SKM-1 treated with dmso at 0.1 percent for 144 hours (cell line): ENCODE results near the gene RAB7B.

Experiments
- DNase-seq: peaks from one replicate; lab custom pipeline; 2025; ENCODE audit not compliant: unreplicated experiment; lab: John Stamatoyannopoulos, UW

Gene RAB7B

GRCh38 chr1:205950826-205951549, 52.2 kb downstream of the RAB7B start:
- DNase-seq = no peak

- DNase-seq = no peak
Measured at GRCh38 chr1:205950280-205950679, 52.9 kb downstream of the RAB7B start.

GRCh38 chr1:205949753-205950152, 53.4 kb downstream of the RAB7B start:
- DNase-seq = no peak

- DNase-seq = no peak
Measured at GRCh38 chr1:205948886-205949285, 54.3 kb downstream of the RAB7B start.

GRCh38 chr1:205948039-205948438, 55.2 kb downstream of the RAB7B start:
- DNase-seq = peak; percentile 61

- no peak for DNase-seq
Measured at GRCh38 chr1:205947024-205947423, 56.2 kb downstream of the RAB7B start.

- DNase-seq = no peak
Measured at GRCh38 chr1:205945069-205945468, 58.1 kb downstream of the RAB7B start.

- no peak for DNase-seq
Measured at GRCh38 chr1:205944525-205944924, 58.7 kb downstream of the RAB7B start.

- no peak for DNase-seq
Measured at GRCh38 chr1:205943245-205943644, 60.0 kb downstream of the RAB7B start, which contains the start of gene SLC26A9. SLC26A9 (minus strand) TSS chr1:205943456; CDS start chr1:205935820, 7,636 bp downstream.

GRCh38 chr1:205942631-205943159, 60.5 kb downstream of the RAB7B start:
- DNase-seq = no peak

- no peak for DNase-seq
Measured at GRCh38 chr1:205940710-205941109, 62.5 kb downstream of the RAB7B start.

GRCh38 chr1:205939690-205940330, 63.4 kb downstream of the RAB7B start:
- no peak for DNase-seq

- DNase-seq = no peak
Measured at GRCh38 chr1:205938682-205939081, 64.5 kb downstream of the RAB7B start.

GRCh38 chr1:205936846-205937586, 66.2 kb downstream of the RAB7B start:
- DNase-seq = no peak

GRCh38 chr1:205936311-205936710, 66.9 kb downstream of the RAB7B start:
- no peak for DNase-seq

- no peak for DNase-seq
Measured at GRCh38 chr1:205935869-205936268, 67.3 kb downstream of the RAB7B start.

- no peak for DNase-seq
Measured at GRCh38 chr1:205934788-205935187, 68.4 kb downstream of the RAB7B start.

GRCh38 chr1:205933671-205934618, 69.2 kb downstream of the RAB7B start:
- peak; percentile 53 for DNase-seq

GRCh38 chr1:205932776-205933175, 70.4 kb downstream of the RAB7B start:
- no peak for DNase-seq

- DNase-seq = peak; percentile 97
Measured at GRCh38 chr1:205930799-205931281, 72.4 kb downstream of the RAB7B start.
